ENCODE data around the gene ARHGEF10L. TPM values are rescaled to one million over a fixed set of nuclear protein-coding genes. Genes with fewer than 3 reads are reported as not detected.
"Not testable (repeated sequence)": the region's sequence is repeated elsewhere in the genome, so short reads cannot be mapped to it uniquely, and the experiment has no call there.

Gene ARHGEF10L
- total RNA-seq, 1 donor from 2014 or later = 20.3 TPM

GRCh38 chr1:17745479-17745955 is 206.0 kb downstream of the ARHGEF10L start:
- H3F3A ChIP-seq (ENCODE audit: low read depth) = no peaks in the 10 kb centered on the region
- H3K4me3 ChIP-seq = no peak overlapping the region
- H3K27ac Mint-ChIP-seq = no peak overlapping the region
- peaks cover 18% of the 10 kb centered on the region for H3K4me1 ChIP-seq
- H3K36me3 Mint-ChIP-seq = no peaks in the 10 kb centered on the region
- no peaks in the 10 kb centered on the region for H3K79me2 ChIP-seq (ENCODE audit: low read depth)
- H3K4me3 Mint-ChIP-seq = no peak overlapping the region
- DNase-seq (ENCODE audit: low spot score) = no peak
- no peaks in the 10 kb centered on the region for H3K27me3 ChIP-seq
- H3K36me3 ChIP-seq = no peaks in the 10 kb centered on the region
- no peaks in the 10 kb centered on the region for H4K20me1 ChIP-seq (ENCODE audit: low read depth)
- no peaks in the 10 kb centered on the region for H3K9me3 Mint-ChIP-seq
- peaks cover 17% of the 10 kb centered on the region for H3K4me1 Mint-ChIP-seq
- no peak overlapping the region for H3K4me2 ChIP-seq
- H2AFZ ChIP-seq (replicated peaks) = no peak overlapping the region
- TF ChIP-seq EZH2phosphoT487 (IDR thresholded peaks at IDR 0.05) (no peak), CTCF (IDR thresholded peaks at IDR 0.05) (no peak), EZH2 (IDR thresholded peaks at IDR 0.05) (no peak)
- peaks cover 15% of the 10 kb centered on the region for H3K27me3 Mint-ChIP-seq (ENCODE audit: insufficient read depth, low read depth)
- H3K9ac ChIP-seq = no peak overlapping the region
- H3K9me3 ChIP-seq (ENCODE audit: low read depth) = no peaks in the 10 kb centered on the region
- no peak overlapping the region for H3K27ac ChIP-seq

GRCh38 chr1:17746281-17746680 is 206.8 kb downstream of the ARHGEF10L start:
- H3K27ac Mint-ChIP-seq; H3K79me2 ChIP-seq (ENCODE audit: low read depth); H3K9me3 Mint-ChIP-seq; H3K36me3 ChIP-seq; H3K4me3 Mint-ChIP-seq; H3K9me3 ChIP-seq (ENCODE audit: low read depth); H3F3A ChIP-seq (ENCODE audit: low read depth); DNase-seq (ENCODE audit: low spot score); H3K36me3 Mint-ChIP-seq; H3K27ac ChIP-seq; H3K4me2 ChIP-seq; H3K27me3 ChIP-seq; H4K20me1 ChIP-seq (ENCODE audit: low read depth); H3K9ac ChIP-seq; H3K4me3 ChIP-seq; H2AFZ ChIP-seq (replicated peaks): not testable (repeated sequence)
- H3K4me1 ChIP-seq = peaks cover 18% of the 10 kb centered on the region
- peaks cover 17% of the 10 kb centered on the region for H3K4me1 Mint-ChIP-seq
- peaks cover 12% of the 10 kb centered on the region for H3K27me3 Mint-ChIP-seq (ENCODE audit: insufficient read depth, low read depth)

- Mint-ChIP-seq H3K4me3 (no peak overlapping the region), H3K27me3 (ENCODE audit: insufficient read depth, low read depth) (peaks cover 12% of the 10 kb centered on the region), H3K4me1 (peaks cover 17% of the 10 kb centered on the region), H3K36me3 (no peaks in the 10 kb centered on the region), H3K27ac (no peak overlapping the region), H3K9me3 (no peaks in the 10 kb centered on the region)
- Histone ChIP-seq H2AFZ (replicated peaks) (no peak overlapping the region), H3K36me3 (no peaks in the 10 kb centered on the region), H3K4me3 (no peak overlapping the region), H3K9me3 (ENCODE audit: low read depth) (no peaks in the 10 kb centered on the region), H3K27ac (no peak overlapping the region), H4K20me1 (ENCODE audit: low read depth) (no peaks in the 10 kb centered on the region), H3K4me1 (peaks cover 18% of the 10 kb centered on the region), H3F3A (ENCODE audit: low read depth) (no peaks in the 10 kb centered on the region), H3K9ac (no peak overlapping the region), H3K79me2 (ENCODE audit: low read depth) (no peaks in the 10 kb centered on the region), H3K4me2 (no peak overlapping the region), H3K27me3 (no peaks in the 10 kb centered on the region)
- no peak for DNase-seq (ENCODE audit: low spot score)
- TF ChIP-seq EZH2phosphoT487 (IDR thresholded peaks at IDR 0.05) (no peak), CTCF (IDR thresholded peaks at IDR 0.05) (no peak), EZH2 (IDR thresholded peaks at IDR 0.05) (no peak)
Observed at GRCh38 chr1:17746920-17747319, 207.4 kb downstream of the ARHGEF10L start.

Other genes with a start within 250 kb of the ARHGEF10L start
- not detected in 2 replicates for gene PADI4, start 231.5 kb upstream of the ARHGEF10L start, total RNA-seq (ENCODE audit: low replicate concordance)
- gene PADI6, start 167.5 kb upstream of the ARHGEF10L start, total RNA-seq (ENCODE audit: low replicate concordance) = not detected in 2 replicates
- gene RCC2, start 100.0 kb upstream of the ARHGEF10L start, total RNA-seq (ENCODE audit: low replicate concordance) = 126 and 165 TPM in 2 replicates
- gene ACTL8, start 215.6 kb downstream of the ARHGEF10L start, total RNA-seq (ENCODE audit: low replicate concordance) = 0.15 TPM in 1 of 2 replicates, not detected in the other

All from neural progenitor cell (in vitro differentiated cells).